Breast epithelium (tissue), 4 donors: ENCODE measurements around the gene KRT40. TPM values are rescaled to one million over a fixed set of nuclear protein-coding genes. Genes with fewer than 3 reads are reported as not detected.
A peak's percentile ranks its signal among the peaks of the same experiment; 100 is the strongest.

Experiments
- DNase-seq, 2 donors: peaks; one replicate each; pipeline ENCODE4 v3.0.0-alpha.2; 2019; ENCODE audit warnings: low spot score in 2 of 2
- H3K27ac ChIP-seq, 2 donors: fragments of 200-600 bp; sonication (generic) in 1 of 2; one replicate each; pipeline ENCODE4 v1.5.1; 2016 to 2019; ENCODE audit warnings: mild to moderate bottlenecking in 1 of 2
- H3K27me3 ChIP-seq, 2 donors: fragments of 200-600 bp; sonication (generic) in 1 of 2; one replicate each; pipeline versions ENCODE4 v1.5.1 to v1.6.0; 2017 to 2019; ENCODE audit warnings: control low read depth in 1 of 2, mild to moderate bottlenecking in 1 of 2
- H3K36me3 ChIP-seq: fragments of 200-600 bp; one replicate; pipeline ENCODE4 v1.5.1; 2019
- H3K4me1 ChIP-seq, 2 donors: fragments of 200-600 bp; sonication (generic); one replicate each; pipeline ENCODE4 v1.5.1; 2016 to 2019; ENCODE audit warnings: control low read depth in 1 of 2
- H3K4me3 ChIP-seq, 3 donors: fragments of 200-600 bp; sonication (generic); 1 replicate in 2 of 3; 2 replicates in 1 of 3; pipeline ENCODE4 v1.5.1; 2016 to 2019; ENCODE audit warnings: mild to moderate bottlenecking in 3 of 3, moderate library complexity in 2 of 3
- H3K9me3 ChIP-seq, 2 donors: fragments of 200-600 bp; sonication (generic) in 1 of 2; one replicate each; pipeline ENCODE4 v1.5.1; 2016 to 2019; ENCODE audit warnings: control low read depth in 1 of 2
- CTCF ChIP-seq, 3 donors: fragments of 450-650 bp; IDR thresholded peaks; one replicate each; pipeline ENCODE4 v1.5.1; 2016 to 2017; ENCODE audit warnings: antibody characterized with exemption in 3 of 3, mild to moderate bottlenecking in 3 of 3, moderate library complexity in 3 of 3
- POLR2A ChIP-seq: fragments of 450-650 bp; IDR thresholded peaks from one replicate; pipeline ENCODE4 v1.6.1; 2016; ENCODE audit warnings: antibody characterized with exemption, mild to moderate bottlenecking, moderate library complexity
- POLR2AphosphoS5 ChIP-seq, 3 donors: sonication (generic); formaldehyde crosslinking; IDR thresholded peaks; one replicate each; pipeline ENCODE4 v1.6.1; 2017; ENCODE audit warnings: antibody characterized with exemption in 3 of 3
- intact Hi-C: fragments of 100-400 bp; cut with DNase I; formaldehyde crosslinking; loops from one replicate; pipeline ENCODE4 v1.15.1; 2023; ENCODE audit warnings: low total_unique reads
- total RNA-seq, 3 donors: library from RNA; depleted of rRNA; stranded (reverse); fragments of >200 nt; gene quantifications; one replicate each; pipeline ENCODE4 v1.1.0, GENCODE V29; 2016

KRT40 gene
- total RNA-seq, 3 donors from 2014 or later, result 0.29 TPM; not detected in 2

GRCh38 chr17:40978575-40979151 lies 5.5 kb downstream of the KRT40 start:
- Histone ChIP-seq H3K36me3 (no peaks in the 10 kb centered on the region), H3K4me3 (no peak overlapping the region), H3K9me3 (no peaks in the 10 kb centered on the region), H3K27me3 (no peaks in the 10 kb centered on the region), H3K27ac (peak overlapping the region; percentile 64 to 82), H3K4me1 (no peaks in the 10 kb centered on the region)
- TF ChIP-seq POLR2A, result no peak
- no peak for TF ChIP-seq POLR2AphosphoS5 (IDR thresholded peaks at IDR 0.05)
- no peak for TF ChIP-seq CTCF (IDR thresholded peaks at IDR 0.05)
- intact Hi-C loops, result no loop called here
- no peak for DNase-seq

GRCh38 chr17:40975516-40975915 lies 8.6 kb downstream of the KRT40 start:
- no peaks in the 10 kb centered on the region for H3K9me3 ChIP-seq
- no peak overlapping the region for H3K4me3 ChIP-seq
- TF ChIP-seq CTCF (IDR thresholded peaks at IDR 0.05) (no peak), POLR2A (no peak), POLR2AphosphoS5 (IDR thresholded peaks at IDR 0.05) (no peak)
- DNase-seq, result no peak
- no peaks in the 10 kb centered on the region for H3K36me3 ChIP-seq
- no peaks in the 10 kb centered on the region for H3K27me3 ChIP-seq
- intact Hi-C loops, result no loop called here
- H3K4me1 ChIP-seq, result no peaks in the 10 kb centered on the region
- H3K27ac ChIP-seq, result no peak overlapping the region

- intact Hi-C loops, result no loop called here
- no peak for TF ChIP-seq POLR2AphosphoS5 (IDR thresholded peaks at IDR 0.05)
- no peak for TF ChIP-seq CTCF (IDR thresholded peaks at IDR 0.05)
- TF ChIP-seq POLR2A, result no peak
- no peaks in the 10 kb centered on the region for H3K9me3 ChIP-seq
- no peak overlapping the region for H3K4me3 ChIP-seq
- no peaks in the 10 kb centered on the region for H3K36me3 ChIP-seq
- H3K4me1 ChIP-seq, result no peaks in the 10 kb centered on the region
- H3K27ac ChIP-seq, result no peak overlapping the region
- H3K27me3 ChIP-seq, result no peaks in the 10 kb centered on the region
- no peak for DNase-seq
These were observed 9.8 kb downstream of the KRT40 start for GRCh38 chr17:40974366-40974765.

GRCh38 chr17:40967582-40967981 lies 16.5 kb downstream of the KRT40 start:
- intact Hi-C loops, result no loop called here
- TF ChIP-seq POLR2AphosphoS5 (IDR thresholded peaks at IDR 0.05), result no peak
- TF ChIP-seq CTCF (IDR thresholded peaks at IDR 0.05), result no peak
- TF ChIP-seq POLR2A, result no peak
- no peak for DNase-seq
- H3K9me3 ChIP-seq, result no peaks in the 10 kb centered on the region
- H3K4me3 ChIP-seq, result no peak overlapping the region
- H3K36me3 ChIP-seq, result no peaks in the 10 kb centered on the region
- H3K27ac ChIP-seq, result no peak overlapping the region
- no peaks in the 10 kb centered on the region for H3K27me3 ChIP-seq
- H3K4me1 ChIP-seq, result no peaks in the 10 kb centered on the region

GRCh38 chr17:40966848-40967247 lies 17.3 kb downstream of the KRT40 start, which contains the start of gene KRT39:
Gene KRT39, minus strand, starts transcription at chr17:40966948. Its CDS starts 92 bp downstream, at chr17:40966856.
- H3K27ac ChIP-seq, result peak within 1 kb of the TSS in 1 of 2 donors; percentile 58

More at GRCh38 chr17:40966848-40967247, 17.3 kb downstream of the KRT40 start, which contains the start of gene KRT39:
- Histone ChIP-seq H3K9me3 (no peaks in the 10 kb centered on the region), H3K36me3 (no peaks in the 10 kb centered on the region), H3K27me3 (no peaks in the 10 kb centered on the region), H3K4me3 (no peak within 1 kb of the TSS), H3K4me1 (no peaks in the 10 kb centered on the region)
- intact Hi-C loops, result no loop called here
- no peak for DNase-seq
- TF ChIP-seq POLR2A, result no peak
- TF ChIP-seq POLR2AphosphoS5 (IDR thresholded peaks at IDR 0.05), result no peak
- TF ChIP-seq CTCF (IDR thresholded peaks at IDR 0.05), result no peak
